ENCODE data around the gene PIEZO1. TPM values are rescaled to one million over a fixed set of nuclear protein-coding genes. Genes with fewer than 3 reads are reported as not detected.

The PIEZO1 gene
- total RNA-seq, 2 donors from 2014 or later, result 156 to 202 TPM

- DNase-seq (ENCODE audit: low spot score), result no peak
- 26% methylated on average over 12 of the region's 12 CpGs for WGBS
- TF ChIP-seq CTCF (IDR thresholded peaks at IDR 0.05), result no peak
- TF ChIP-seq POLR2A (IDR thresholded peaks at IDR 0.05), result no peak
- Histone ChIP-seq H3K4me3 (peak overlapping the region; percentile 60 to 62), H3K36me3 (no peaks in the 10 kb centered on the region), H3K4me1 (replicated peaks) (peaks cover 10% of the 10 kb centered on the region), H3K27me3 (replicated peaks; ENCODE audit: insufficient read depth) (no peaks in the 10 kb centered on the region), H3K27ac (peak overlapping the region; percentile 83 to 84), H3K9me3 (no peaks in the 10 kb centered on the region)
- intact Hi-C loops (cut with DNase I), result loop anchor here (5.0 kb wide), 2 partner anchors 407 to 892 kb away; partner anchors contain the start of genes SPATA2L and ZNF778
Measured at GRCh38 chr16:88810166-88810911, 25.3 kb upstream of the PIEZO1 start.

- no peak for DNase-seq (ENCODE audit: low spot score)
- H3K27ac ChIP-seq, result no peak overlapping the region
- 75% methylated on average over 10 of the region's 10 CpGs for WGBS
- no peak for TF ChIP-seq POLR2A (IDR thresholded peaks at IDR 0.05)
- TF ChIP-seq POLR2AphosphoS5 (IDR thresholded peaks at IDR 0.05), result no peak
- TF ChIP-seq CTCF (IDR thresholded peaks at IDR 0.05), result no peak
- no peaks in the 10 kb centered on the region for H3K27me3 ChIP-seq (replicated peaks; ENCODE audit: insufficient read depth)
- H3K36me3 ChIP-seq, result no peaks in the 10 kb centered on the region
- intact Hi-C loops (cut with DNase I), result loop anchor here (5.0 kb wide), 2 partner anchors 408 to 893 kb away; partner anchors contain the start of genes SPATA2L and ZNF778
- no peak overlapping the region for H3K4me3 ChIP-seq
- H3K4me1 ChIP-seq (replicated peaks), result peaks cover 10% of the 10 kb centered on the region
- H3K9me3 ChIP-seq, result no peaks in the 10 kb centered on the region
Measured at GRCh38 chr16:88809676-88810165, 24.7 kb upstream of the PIEZO1 start.

GRCh38 chr16:88809068-88809675 lies 24.2 kb upstream of the PIEZO1 start:
- H3K4me1 ChIP-seq (replicated peaks), result peaks cover 12% of the 10 kb centered on the region
- WGBS, result 84% methylated on average over 10 of the region's 10 CpGs

GRCh38 chr16:88807626-88808453 lies 22.8 kb upstream of the PIEZO1 start:
- Histone ChIP-seq H3K27ac (no peak overlapping the region), H3K9me3 (no peaks in the 10 kb centered on the region), H3K27me3 (replicated peaks; ENCODE audit: insufficient read depth) (no peaks in the 10 kb centered on the region), H3K4me3 (no peak overlapping the region), H3K36me3 (no peaks in the 10 kb centered on the region), H3K4me1 (replicated peaks) (peaks cover 15% of the 10 kb centered on the region)
- TF ChIP-seq POLR2A (IDR thresholded peaks at IDR 0.05) (no peak), CTCF (IDR thresholded peaks at IDR 0.05) (no peak), POLR2AphosphoS5 (IDR thresholded peaks at IDR 0.05) (no peak)
- WGBS, result 91% methylated on average over 19 of the region's 26 CpGs
- intact Hi-C loops (cut with DNase I), result no loop called here
- DNase-seq (ENCODE audit: low spot score), result no peak

More at GRCh38 chr16:88809068-88809675, 24.2 kb upstream of the PIEZO1 start:
- no peak overlapping the region for H3K27ac ChIP-seq
- no peaks in the 10 kb centered on the region for H3K36me3 ChIP-seq
- no peak overlapping the region for H3K4me3 ChIP-seq
- no peaks in the 10 kb centered on the region for H3K27me3 ChIP-seq (replicated peaks; ENCODE audit: insufficient read depth)
- DNase-seq (ENCODE audit: low spot score), result no peak
- intact Hi-C loops (cut with DNase I), result no loop called here
- no peaks in the 10 kb centered on the region for H3K9me3 ChIP-seq
- TF ChIP-seq POLR2A (IDR thresholded peaks at IDR 0.05), result no peak
- TF ChIP-seq POLR2AphosphoS5 (IDR thresholded peaks at IDR 0.05), result no peak
- TF ChIP-seq CTCF (IDR thresholded peaks at IDR 0.05), result no peak
